Measurements from ENCODE around the gene ITGA2B.
"Not testable (repeated sequence)": the region's sequence is repeated elsewhere in the genome, so short reads cannot be mapped to it uniquely, and the experiment has no call there.

The ITGA2B gene

GRCh38 chr17:44329516-44329915, 59.9 kb downstream of the ITGA2B start:
- DNase-seq: not testable (repeated sequence)

- no peak for DNase-seq
These were observed 61.6 kb downstream of the ITGA2B start for GRCh38 chr17:44327715-44328449.

GRCh38 chr17:44326861-44327444, 62.5 kb downstream of the ITGA2B start:
- DNase-seq: peak; percentile 94

GRCh38 chr17:44324571-44325275, 64.7 kb downstream of the ITGA2B start, which contains the start of gene SLC25A39:
Gene SLC25A39 (minus strand): TSS chr17:44324823. CDS start chr17:44323562, 1,261 bp downstream.
- peak; percentile 87 for DNase-seq

GRCh38 chr17:44324092-44324570, 65.3 kb downstream of the ITGA2B start:
- DNase-seq: no peak

GRCh38 chr17:44323359-44324091, 65.9 kb downstream of the ITGA2B start:
- DNase-seq: no peak

- no peak for DNase-seq
These were observed 67.1 kb downstream of the ITGA2B start for GRCh38 chr17:44322236-44322895.

All from NCI-H1092 (cell line).